Measurements from ENCODE around the gene ABL1. TPM values are rescaled to one million over a fixed set of nuclear protein-coding genes. Genes with fewer than 3 reads are reported as not detected.

Gene ABL1
- total RNA-seq, 4 donors from 2014 or later: 31.3 to 40.4 (median 34.8) TPM

DNA sequence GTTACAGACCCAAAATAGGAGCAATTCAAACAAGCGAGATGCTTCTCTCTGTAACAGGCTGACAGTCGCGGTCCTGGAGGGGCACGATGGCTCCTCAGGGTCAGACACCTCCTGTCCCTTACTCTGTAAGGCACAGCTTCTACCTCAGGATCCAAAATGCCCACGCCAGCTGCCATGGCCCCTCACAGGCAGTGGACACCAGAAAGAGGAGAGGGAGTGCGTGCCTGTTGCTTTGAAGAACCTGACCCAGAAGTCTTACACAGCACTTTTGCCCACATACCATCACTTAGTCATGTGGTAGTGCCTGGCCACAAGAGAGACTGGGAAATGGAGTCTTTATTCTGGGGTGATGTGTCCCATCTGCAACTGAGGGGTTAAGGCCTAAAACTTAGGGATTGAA is 11.6 kb upstream of the ABL1 start:
- Histone ChIP-seq H3K27me3 (no peaks in the 10 kb centered on the region), H3K27ac (no peak overlapping the region), H3K4me1 (peaks cover 24% of the 10 kb centered on the region), H3K4me3 (no peak overlapping the region), H3K36me3 (no peaks in the 10 kb centered on the region), H3K9me3 (no peaks in the 10 kb centered on the region)
- WGBS: 98% methylated on average over 6 of the region's 6 CpGs
- DNase-seq (ENCODE audit: low spot score in 2 of 2): no peak
- TF ChIP-seq CTCF (IDR thresholded peaks at IDR 0.05) (no peak), POLR2A (IDR thresholded peaks at IDR 0.05) (no peak), POLR2AphosphoS5 (IDR thresholded peaks at IDR 0.05) (no peak), EP300 (IDR thresholded peaks at IDR 0.05) (no peak)

DNA sequence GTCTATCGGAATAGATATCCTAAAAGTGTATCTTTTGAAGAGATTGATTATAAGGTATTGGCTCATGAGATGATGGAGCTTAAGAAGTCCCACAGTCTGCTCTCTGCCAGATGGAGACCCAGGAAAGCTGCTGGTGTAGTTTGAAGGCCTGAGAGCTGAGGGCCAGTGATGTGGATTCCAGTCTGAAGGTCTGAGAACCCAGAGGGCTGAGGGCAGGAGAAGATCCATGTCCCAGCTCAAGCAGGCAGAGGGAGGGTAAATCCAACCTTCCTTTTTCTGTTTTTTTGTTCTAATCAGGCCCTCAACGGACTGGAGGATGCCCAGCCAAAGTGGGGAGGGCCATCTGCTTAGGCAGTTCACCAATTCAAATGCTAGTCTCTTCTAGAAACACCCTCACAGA is 11.0 kb upstream of the ABL1 start:
- H3K36me3 ChIP-seq: no peaks in the 10 kb centered on the region
- TF ChIP-seq EP300 (IDR thresholded peaks at IDR 0.05) (no peak), CTCF (IDR thresholded peaks at IDR 0.05) (no peak), POLR2AphosphoS5 (IDR thresholded peaks at IDR 0.05) (no peak)
- H3K4me1 ChIP-seq: peaks cover 24% of the 10 kb centered on the region
- WGBS: 55% methylated on average over 2 of the region's 2 CpGs
- no peak for DNase-seq (ENCODE audit: low spot score in 2 of 2)
- H3K9me3 ChIP-seq: no peaks in the 10 kb centered on the region
- no peak overlapping the region for H3K4me3 ChIP-seq
- no peaks in the 10 kb centered on the region for H3K27me3 ChIP-seq
- H3K27ac ChIP-seq: peak overlapping the region; percentile 76

DNA sequence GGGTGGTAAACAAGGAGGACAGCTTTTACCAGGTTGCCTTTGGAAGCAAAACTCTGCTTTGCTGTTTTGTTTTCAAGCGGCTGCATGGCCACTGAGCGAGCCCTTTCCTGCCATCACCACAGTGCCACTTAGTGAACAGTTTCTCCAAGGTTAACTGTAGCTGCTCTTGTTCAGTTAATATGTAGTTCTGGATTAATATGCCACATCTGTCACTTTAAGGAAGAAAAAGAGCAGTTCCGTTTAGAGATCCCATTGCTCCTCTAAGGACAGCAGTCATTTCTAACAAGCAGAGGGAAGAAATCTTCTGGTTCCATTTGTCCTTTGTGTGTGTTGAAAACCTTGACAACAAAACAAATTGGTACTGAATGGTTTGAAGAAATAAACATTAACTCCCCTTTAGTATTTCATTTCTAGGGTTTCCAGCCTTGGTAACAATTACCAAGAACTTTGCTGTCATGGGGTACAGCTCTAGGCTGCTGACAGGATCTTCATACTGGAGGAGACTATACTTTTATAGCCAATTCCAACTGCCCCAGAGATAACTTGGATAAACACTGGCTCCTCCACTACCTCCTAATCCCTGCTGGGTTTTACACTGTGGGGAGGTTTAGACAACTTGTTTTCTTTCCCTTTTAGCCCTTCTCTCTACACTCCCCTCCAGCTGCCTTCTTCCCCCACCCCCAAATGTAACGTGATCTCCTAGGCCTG is 10.3 kb upstream of the ABL1 start:
- 39% methylated on average over 4 of the region's 4 CpGs for WGBS
- no peak overlapping the region for H3K4me3 ChIP-seq
- no peaks in the 10 kb centered on the region for H3K36me3 ChIP-seq
- peaks cover 24% of the 10 kb centered on the region for H3K4me1 ChIP-seq
- TF ChIP-seq POLR2AphosphoS5 (IDR thresholded peaks at IDR 0.05) (no peak), EP300 (IDR thresholded peaks at IDR 0.05) (no peak), POLR2A (IDR thresholded peaks at IDR 0.05) (no peak), CTCF (IDR thresholded peaks at IDR 0.05) (no peak)
- no peaks in the 10 kb centered on the region for H3K9me3 ChIP-seq
- no peaks in the 10 kb centered on the region for H3K27me3 ChIP-seq
- peak overlapping the region; percentile 76 for H3K27ac ChIP-seq
- DNase-seq (ENCODE audit: low spot score in 2 of 2): no peak

- H3K27me3 ChIP-seq: no peaks in the 10 kb centered on the region
- TF ChIP-seq POLR2A (IDR thresholded peaks at IDR 0.05): no peak
- TF ChIP-seq CTCF (IDR thresholded peaks at IDR 0.05): no peak
- no peak for TF ChIP-seq POLR2AphosphoS5 (IDR thresholded peaks at IDR 0.05)
- no peak for TF ChIP-seq EP300 (IDR thresholded peaks at IDR 0.05)
- H3K27ac ChIP-seq: peak overlapping the region; percentile 76
- no peak overlapping the region for H3K4me3 ChIP-seq
- no peak for DNase-seq (ENCODE audit: low spot score in 2 of 2)
- peaks cover 24% of the 10 kb centered on the region for H3K4me1 ChIP-seq
- H3K36me3 ChIP-seq: no peaks in the 10 kb centered on the region
- no peaks in the 10 kb centered on the region for H3K9me3 ChIP-seq
Measured at GRCh38 chr9:130825351-130825651, 9.8 kb upstream of the ABL1 start.

- DNase-seq (ENCODE audit: low spot score in 2 of 2): no peak
- Histone ChIP-seq H3K27ac (no peak overlapping the region), H3K36me3 (no peaks in the 10 kb centered on the region), H3K4me3 (no peak overlapping the region), H3K27me3 (no peaks in the 10 kb centered on the region), H3K4me1 (peaks cover 28% of the 10 kb centered on the region), H3K9me3 (no peaks in the 10 kb centered on the region)
- WGBS: 85% methylated on average over 5 of the region's 5 CpGs
- TF ChIP-seq EP300 (IDR thresholded peaks at IDR 0.05) (no peak), POLR2AphosphoS5 (IDR thresholded peaks at IDR 0.05) (no peak), CTCF (IDR thresholded peaks at IDR 0.05) (no peak), POLR2A (IDR thresholded peaks at IDR 0.05) (no peak)
Measured at GRCh38 chr9:130825809-130826208, 9.2 kb upstream of the ABL1 start.

Data from suprapubic skin (tissue), 4 donors.